K562 (cell line): ENCODE measurements around the gene MDM1. TPM values are rescaled to one million over a fixed set of nuclear protein-coding genes. Genes with fewer than 3 reads are reported as not detected.

ENCODE experiments used
- ATF1 ChIP-seq, 2 experiments: fragments of 450-650 bp in 1 of 2; IDR thresholded peaks; 2 replicates each; pipeline ENCODE4 v1.6.1; 2016; ENCODE audit warnings: missing compliant biosample characterization in 1 of 2, missing genetic modification characterization in 1 of 2
- EGR1 ChIP-seq: fragments of 450-650 bp; conservative IDR thresholded peaks from 2 replicates; pipeline ENCODE4 v1.6.1; 2017; ENCODE audit warnings: mild to moderate bottlenecking
- FOSL1 ChIP-seq: fragments of 200-800 bp; sonication (Bioruptor generic); conservative IDR thresholded peaks from 2 replicates; pipeline ENCODE4 v1.6.1; 2016; ENCODE audit warnings: missing genetic modification characterization, missing compliant biosample characterization
- HNRNPUL1 ChIP-seq: fragments of 200-400 bp; formaldehyde crosslinking; IDR thresholded peaks from 2 replicates; pipeline ENCODE4 v1.6.1; 2017; ENCODE audit warnings: low read length
- KLF13 ChIP-seq: fragments of 450-650 bp; IDR thresholded peaks from 2 replicates; pipeline ENCODE4 v1.6.1; 2016; ENCODE audit warnings: missing genetic modification characterization, low read depth, mild to moderate bottlenecking, missing compliant biosample characterization, moderate library complexity, borderline replicate concordance
- MIER1 ChIP-seq: fragments of 450-650 bp; IDR thresholded peaks from 2 replicates; pipeline ENCODE4 v1.6.1; 2016; ENCODE audit warnings: antibody characterized with exemption, mild to moderate bottlenecking, low read depth
- SMAD1 ChIP-seq: fragments of 150-350 bp; IDR thresholded peaks from 2 replicates; pipeline ENCODE4 v1.6.1; 2014; ENCODE audit warnings: low read length, low read depth; ENCODE audit not compliant: partially characterized antibody
- SMARCC2 ChIP-seq: fragments of 450-650 bp; IDR thresholded peaks from 2 replicates; pipeline ENCODE4 v1.6.1; 2017; ENCODE audit warnings: antibody characterized with exemption, moderate library complexity, mild to moderate bottlenecking, low read depth
- SP1 ChIP-seq: sonication (generic); formaldehyde crosslinking; IDR thresholded peaks from 2 replicates; pipeline ENCODE4 v1.8.1; 2022; ENCODE audit warnings: mild to moderate bottlenecking, missing genetic modification reagents
- ZNF778 ChIP-seq: fragments of 450-650 bp; formaldehyde crosslinking; IDR thresholded peaks from 2 replicates; pipeline ENCODE4 v1.4.0; 2020; ENCODE audit warnings: mild to moderate bottlenecking, moderate library complexity
- polyA plus RNA-seq, 8 experiments: library from polyadenylated mRNA; depleted of rRNA in 4 of 8; stranded (reverse) in 5 of 8; unstranded in 3 of 8; fragments of >200 nt; fragmentation: Nextera tagmentation in 2 of 8; fragmentation: Illumina TruSeq in 1 of 8; extraction: Ambion mirVana in 2 of 8; extraction: Trizol in 1 of 8; gene quantifications; 2 replicates each; pipeline versions ENCODE4 v1.2.1 to v1.2.3, GENCODE V29; 2011 to 2014; ENCODE audit warnings: inconsistent platforms in 1 of 8, missing spikeins in 1 of 8
- total RNA-seq, 7 experiments: library from RNA; depleted of rRNA in 6 of 7; stranded (reverse); fragments of >200 nt in 6 of 7; fragmentation: Illumina TruSeq in 2 of 7; extraction: Trizol in 2 of 7; gene quantifications; 2 replicates each; pipeline versions ENCODE4 v1.2.1 to v1.2.3, GENCODE V29; 2011 to 2021; ENCODE audit warnings: low replicate concordance in 1 of 7
- TF ChIP-seq, protein P1 (sequence below): sonication (generic); IDR thresholded peaks from 2 replicates; pipeline ENCODE4 v1.6.1; 2016
- TF ChIP-seq, protein P2 (sequence below): fragments of 150-350 bp; conservative IDR thresholded peaks from 2 replicates; pipeline ENCODE4 v1.6.1; 2014; ENCODE audit warnings: low read length
- TF ChIP-seq, protein P3 (sequence below): fragments of 450-650 bp; formaldehyde crosslinking; IDR thresholded peaks from 2 replicates; pipeline ENCODE4 v1.4.0; 2022; ENCODE audit warnings: missing genetic modification characterization
- TF ChIP-seq, protein P4 (sequence below): fragments of 450-650 bp; IDR thresholded peaks from 2 replicates; pipeline ENCODE4 v1.6.1; 2017; ENCODE audit warnings: antibody characterized with exemption

The MDM1 gene
- total and polyA plus RNA-seq, 9 of the 15 experiments (the other 6 are each of a cell fraction or from before 2014, with no cell fraction given), result 7.5 to 16.8 (median 13.1) TPM

DNA sequence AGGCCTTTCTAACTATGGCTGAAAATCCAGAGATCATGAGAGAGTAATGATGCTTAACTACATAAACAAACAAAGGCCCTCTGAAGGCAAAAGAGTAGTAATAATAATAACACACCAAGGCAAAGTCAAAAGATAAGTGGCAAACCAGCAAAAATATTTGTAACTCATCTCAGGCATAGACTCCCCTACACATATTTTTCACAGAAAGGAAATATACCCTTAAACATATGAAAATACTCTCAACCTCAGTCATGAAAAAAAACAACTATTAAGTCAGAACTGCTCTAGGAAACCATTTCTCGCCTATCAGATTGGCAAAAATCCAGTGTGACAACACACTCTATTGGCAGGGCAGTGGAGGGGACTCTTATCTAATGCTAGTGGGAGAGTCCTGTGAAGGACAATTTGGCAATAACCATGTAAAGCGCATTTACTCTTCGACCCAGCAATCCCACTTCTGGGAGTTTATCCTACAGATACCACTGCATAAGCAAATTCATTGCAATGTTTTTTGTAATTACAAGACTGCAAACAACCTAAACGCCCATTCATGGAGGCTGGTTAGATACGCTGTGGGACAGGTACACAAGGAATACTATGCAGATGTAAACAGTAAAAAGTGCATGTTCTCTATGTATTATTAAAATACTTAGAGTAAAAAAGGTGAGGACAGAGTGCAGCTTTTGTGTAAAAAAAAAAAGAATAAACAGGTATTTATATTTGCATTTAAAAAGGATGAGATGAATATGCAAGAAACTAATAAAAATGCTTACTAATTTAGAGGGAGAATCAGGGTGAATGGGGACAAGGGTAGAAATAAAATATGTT, 52.7 kb downstream of the MDM1 start (continued):
- TF ChIP-seq EGR1 (no peak), SMAD1 (peak; percentile 76), HNRNPUL1 (no peak), KLF13 (tag) (no peak), ATF1 (CRISPR knock-in tag; IDR thresholded peaks at IDR 0.05) (no peak), ATF1 (tag; IDR thresholded peaks at IDR 0.05) (peak; percentile 48; the same call in 1 of the 2 replicates), FOSL1 (tag) (peak; percentile 34; the same call in 1 of the 2 replicates), SP1 (0 out of 2 replicates have a peak, but pooled peaks have one; percentile 17), ZNF778 (no peak), MIER1 (no peak), SMARCC2 (no peak)
- TF ChIP-seq, protein P1, sequence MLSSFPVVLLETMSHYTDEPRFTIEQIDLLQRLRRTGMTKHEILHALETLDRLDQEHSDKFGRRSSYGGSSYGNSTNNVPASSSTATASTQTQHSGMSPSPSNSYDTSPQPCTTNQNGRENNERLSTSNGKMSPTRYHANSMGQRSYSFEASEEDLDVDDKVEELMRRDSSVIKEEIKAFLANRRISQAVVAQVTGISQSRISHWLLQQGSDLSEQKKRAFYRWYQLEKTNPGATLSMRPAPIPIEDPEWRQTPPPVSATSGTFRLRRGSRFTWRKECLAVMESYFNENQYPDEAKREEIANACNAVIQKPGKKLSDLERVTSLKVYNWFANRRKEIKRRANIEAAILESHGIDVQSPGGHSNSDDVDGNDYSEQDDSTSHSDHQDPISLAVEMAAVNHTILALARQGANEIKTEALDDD, result 0 out of 2 replicates have a peak, but pooled peaks have one; percentile 25
- TF ChIP-seq, protein P2, sequence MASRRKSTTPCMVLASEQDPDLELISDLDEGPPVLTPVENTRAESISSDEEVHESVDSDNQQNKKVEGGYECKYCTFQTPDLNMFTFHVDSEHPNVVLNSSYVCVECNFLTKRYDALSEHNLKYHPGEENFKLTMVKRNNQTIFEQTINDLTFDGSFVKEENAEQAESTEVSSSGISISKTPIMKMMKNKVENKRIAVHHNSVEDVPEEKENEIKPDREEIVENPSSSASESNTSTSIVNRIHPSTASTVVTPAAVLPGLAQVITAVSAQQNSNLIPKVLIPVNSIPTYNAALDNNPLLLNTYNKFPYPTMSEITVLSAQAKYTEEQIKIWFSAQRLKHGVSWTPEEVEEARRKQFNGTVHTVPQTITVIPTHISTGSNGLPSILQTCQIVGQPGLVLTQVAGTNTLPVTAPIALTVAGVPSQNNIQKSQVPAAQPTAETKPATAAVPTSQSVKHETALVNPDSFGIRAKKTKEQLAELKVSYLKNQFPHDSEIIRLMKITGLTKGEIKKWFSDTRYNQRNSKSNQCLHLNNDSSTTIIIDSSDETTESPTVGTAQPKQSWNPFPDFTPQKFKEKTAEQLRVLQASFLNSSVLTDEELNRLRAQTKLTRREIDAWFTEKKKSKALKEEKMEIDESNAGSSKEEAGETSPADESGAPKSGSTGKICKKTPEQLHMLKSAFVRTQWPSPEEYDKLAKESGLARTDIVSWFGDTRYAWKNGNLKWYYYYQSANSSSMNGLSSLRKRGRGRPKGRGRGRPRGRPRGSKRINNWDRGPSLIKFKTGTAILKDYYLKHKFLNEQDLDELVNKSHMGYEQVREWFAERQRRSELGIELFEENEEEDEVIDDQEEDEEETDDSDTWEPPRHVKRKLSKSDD, result no peak
- TF ChIP-seq, protein P3, sequence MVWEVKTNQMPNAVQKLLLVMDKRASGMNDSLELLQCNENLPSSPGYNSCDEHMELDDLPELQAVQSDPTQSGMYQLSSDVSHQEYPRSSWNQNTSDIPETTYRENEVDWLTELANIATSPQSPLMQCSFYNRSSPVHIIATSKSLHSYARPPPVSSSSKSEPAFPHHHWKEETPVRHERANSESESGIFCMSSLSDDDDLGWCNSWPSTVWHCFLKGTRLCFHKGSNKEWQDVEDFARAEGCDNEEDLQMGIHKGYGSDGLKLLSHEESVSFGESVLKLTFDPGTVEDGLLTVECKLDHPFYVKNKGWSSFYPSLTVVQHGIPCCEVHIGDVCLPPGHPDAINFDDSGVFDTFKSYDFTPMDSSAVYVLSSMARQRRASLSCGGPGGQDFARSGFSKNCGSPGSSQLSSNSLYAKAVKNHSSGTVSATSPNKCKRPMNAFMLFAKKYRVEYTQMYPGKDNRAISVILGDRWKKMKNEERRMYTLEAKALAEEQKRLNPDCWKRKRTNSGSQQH (CRISPR knock-in tag), result no peak
- TF ChIP-seq, protein P4, sequence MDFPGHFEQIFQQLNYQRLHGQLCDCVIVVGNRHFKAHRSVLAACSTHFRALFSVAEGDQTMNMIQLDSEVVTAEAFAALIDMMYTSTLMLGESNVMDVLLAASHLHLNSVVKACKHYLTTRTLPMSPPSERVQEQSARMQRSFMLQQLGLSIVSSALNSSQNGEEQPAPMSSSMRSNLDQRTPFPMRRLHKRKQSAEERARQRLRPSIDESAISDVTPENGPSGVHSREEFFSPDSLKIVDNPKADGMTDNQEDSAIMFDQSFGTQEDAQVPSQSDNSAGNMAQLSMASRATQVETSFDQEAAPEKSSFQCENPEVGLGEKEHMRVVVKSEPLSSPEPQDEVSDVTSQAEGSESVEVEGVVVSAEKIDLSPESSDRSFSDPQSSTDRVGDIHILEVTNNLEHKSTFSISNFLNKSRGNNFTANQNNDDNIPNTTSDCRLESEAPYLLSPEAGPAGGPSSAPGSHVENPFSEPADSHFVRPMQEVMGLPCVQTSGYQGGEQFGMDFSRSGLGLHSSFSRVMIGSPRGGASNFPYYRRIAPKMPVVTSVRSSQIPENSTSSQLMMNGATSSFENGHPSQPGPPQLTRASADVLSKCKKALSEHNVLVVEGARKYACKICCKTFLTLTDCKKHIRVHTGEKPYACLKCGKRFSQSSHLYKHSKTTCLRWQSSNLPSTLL, result no peak
